Activated naive CD4-positive, alpha-beta T cell treated with anti-CD3 and anti-CD28 coated beads for 36 hours (primary cell): ENCODE measurements around the gene PRLH. TPM values are rescaled to one million over a fixed set of nuclear protein-coding genes. Genes with fewer than 3 reads are reported as not detected.
A peak's percentile ranks its signal among the peaks of the same experiment; 100 is the strongest.
"Not testable (repeated sequence)": the region's sequence is repeated elsewhere in the genome, so short reads cannot be mapped to it uniquely, and the experiment has no call there.

Source experiments
- CTCF ChIA-PET: fragments of 350-600 bp; sonication (Branson Sonifier 250); formaldehyde crosslinking; loops from one replicate; lab custom pipeline; 2021; ENCODE audit warnings: antibody characterized with exemption; lab: Charles Lee
- DNase-seq: peaks from one replicate; pipeline ENCODE4 v3.0.0-alpha.2; 2020
- H3K27ac Mint-ChIP-seq: one replicate; pipeline ENCODE4 v1.8.0; 2021; ENCODE audit warnings: mild to moderate bottlenecking, mixed read lengths
- H3K27me3 Mint-ChIP-seq: one replicate; pipeline ENCODE4 v1.8.0; 2021; ENCODE audit warnings: low read depth, mixed read lengths
- H3K36me3 Mint-ChIP-seq: one replicate; pipeline ENCODE4 v1.8.0; 2021; ENCODE audit warnings: low read depth, mixed read lengths
- H3K4me1 Mint-ChIP-seq: one replicate; pipeline ENCODE4 v1.8.0; 2021; ENCODE audit warnings: low read depth, mixed read lengths
- H3K4me3 Mint-ChIP-seq: one replicate; pipeline ENCODE4 v1.8.0; 2021; ENCODE audit warnings: mild to moderate bottlenecking, moderate library complexity, mixed read lengths
- H3K9me3 Mint-ChIP-seq: one replicate; pipeline ENCODE4 v1.8.0; 2021; ENCODE audit warnings: mixed read lengths
- intact Hi-C: fragments of 100-400 bp; cut with micrococcal nuclease; formaldehyde crosslinking; loops from one replicate; pipeline ENCODE4 v1.15.1; 2023
- total RNA-seq, 2 experiments: library from RNA; stranded (reverse); gene quantifications; one replicate each; pipeline ENCODE4 v1.2.3, GENCODE V29; 2021

Gene PRLH
- total RNA-seq, 2 experiments from 2014 or later, result not detected

DNA sequence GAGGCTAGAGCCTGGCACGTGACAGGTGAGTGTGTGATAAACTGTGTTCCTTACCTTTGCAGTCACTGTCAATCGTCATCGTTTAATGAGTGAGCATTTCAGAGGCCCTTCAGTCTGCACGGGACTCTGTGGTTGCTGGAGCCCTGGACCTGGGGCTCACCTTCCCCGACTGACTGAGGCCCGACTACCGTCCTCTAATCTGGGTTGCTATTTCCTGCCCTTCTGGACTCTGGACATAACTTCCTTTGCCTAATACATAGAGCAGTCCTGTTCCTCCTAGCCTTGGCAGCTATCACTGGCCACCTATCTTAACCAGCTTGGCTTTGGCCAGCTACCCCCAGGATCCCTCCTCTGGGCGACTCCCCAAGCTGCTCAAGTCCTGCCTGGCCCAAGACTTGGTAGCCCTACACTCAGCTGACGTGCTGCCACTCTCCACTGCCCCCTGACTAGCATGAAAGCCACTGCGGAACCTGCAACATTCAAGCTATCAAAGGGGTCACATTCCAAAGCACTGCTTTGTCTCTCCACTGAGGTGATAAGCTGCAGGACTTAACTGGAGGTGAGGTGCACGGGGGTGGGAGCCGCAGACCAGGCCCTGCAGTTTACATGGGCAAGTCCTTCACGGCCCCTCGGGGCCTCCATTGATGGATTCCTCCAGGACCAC is 35.2 kb downstream of the PRLH start:
- Mint-ChIP-seq H3K4me3 (no peak overlapping the region), H3K36me3 (no peaks in the 10 kb centered on the region), H3K4me1 (peaks cover 22% of the 10 kb centered on the region), H3K9me3 (no peaks in the 10 kb centered on the region), H3K27ac (peak overlapping the region; percentile 10), H3K27me3 (no peaks in the 10 kb centered on the region)
- CTCF ChIA-PET, result interaction anchor here (1.2 to 1.6 kb wide), 3 partner anchors 16 to 143 kb away, joined by 4 to 5 read pairs (median 4); no protein-coding TSS in a partner anchor
- intact Hi-C loops, result loop anchor here (2.0 kb wide), 1 partner anchor 71 kb away; no protein-coding TSS in a partner anchor
- no peak for DNase-seq

DNA sequence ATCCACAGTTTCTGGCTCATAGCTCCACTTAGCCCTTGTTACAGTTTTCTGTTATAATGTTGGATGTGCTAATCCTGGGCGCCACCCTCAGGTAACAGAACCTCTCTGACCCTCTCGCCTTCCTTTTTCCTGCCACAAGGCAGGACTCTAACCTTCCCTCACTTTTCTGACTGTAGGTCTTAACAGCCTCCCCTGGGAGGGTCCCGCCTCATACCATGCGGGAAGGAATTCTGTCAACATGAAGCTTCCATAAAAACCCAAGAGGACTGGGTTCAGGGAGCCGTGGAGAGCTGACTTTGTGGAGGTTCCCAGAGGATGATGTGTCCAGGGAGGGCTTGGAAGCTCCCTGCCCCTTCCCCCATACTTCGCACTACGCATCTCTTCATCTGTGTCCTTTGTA is 36.0 kb downstream of the PRLH start:
- Mint-ChIP-seq H3K4me1 (peaks cover 22% of the 10 kb centered on the region), H3K27ac (no peak overlapping the region), H3K36me3 (no peaks in the 10 kb centered on the region), H3K27me3 (no peaks in the 10 kb centered on the region), H3K9me3 (no peaks in the 10 kb centered on the region), H3K4me3 (no peak overlapping the region)
- CTCF ChIA-PET, result interaction anchor here (1.1 to 1.6 kb wide), 3 partner anchors 17 to 142 kb away, joined by 3 to 4 read pairs (median 4); no protein-coding TSS in a partner anchor
- no peak for DNase-seq
- intact Hi-C loops, result loop anchor here (2.0 kb wide), 1 partner anchor 70 kb away; no protein-coding TSS in a partner anchor

DNA sequence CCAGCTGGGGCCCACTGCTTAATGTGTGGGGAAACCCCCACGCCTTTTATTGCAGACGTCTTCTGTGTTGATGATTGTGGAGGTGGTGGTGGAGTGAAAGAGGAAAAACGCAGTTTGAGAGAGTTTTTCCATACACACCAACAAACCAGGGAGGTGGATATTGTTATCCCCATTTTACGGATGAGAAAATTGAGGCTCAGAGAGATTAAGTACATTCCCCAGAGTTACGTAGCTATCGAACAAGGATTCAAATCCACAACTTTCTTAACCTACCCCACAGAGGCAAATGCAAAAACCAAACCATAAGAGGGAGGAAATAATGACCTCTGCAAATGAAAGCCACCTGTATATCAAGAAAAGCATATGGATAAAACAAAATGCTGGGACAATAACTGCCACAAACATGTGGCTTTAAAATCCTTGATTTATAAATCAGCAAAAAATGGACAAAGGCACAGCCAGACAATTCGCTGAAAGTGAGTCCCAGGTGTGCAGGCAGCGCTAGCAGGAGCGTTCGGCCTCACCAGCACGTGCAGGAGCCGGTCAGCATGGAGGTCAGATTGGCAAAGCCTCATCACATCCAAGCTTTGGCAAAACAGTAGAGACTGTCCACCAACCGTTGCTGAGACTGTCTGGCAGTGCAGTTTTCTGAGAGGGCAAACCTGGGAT is 36.8 kb downstream of the PRLH start:
- Mint-ChIP-seq H3K4me1 (peaks cover 21% of the 10 kb centered on the region), H3K27me3 (no peaks in the 10 kb centered on the region), H3K36me3 (no peaks in the 10 kb centered on the region), H3K27ac (peak overlapping the region; percentile 68), H3K9me3 (no peaks in the 10 kb centered on the region), H3K4me3 (no peak overlapping the region)
- CTCF ChIA-PET, result interaction anchor here (1.1 to 1.5 kb wide), 2 partner anchors 22 to 141 kb away, joined by 3 to 4 read pairs; no protein-coding TSS in a partner anchor
- DNase-seq, result no peak
- intact Hi-C loops, result loop anchor here (1.0 to 2.0 kb wide), 4 partner anchors 22 to 162 kb away; no protein-coding TSS in a partner anchor

DNA sequence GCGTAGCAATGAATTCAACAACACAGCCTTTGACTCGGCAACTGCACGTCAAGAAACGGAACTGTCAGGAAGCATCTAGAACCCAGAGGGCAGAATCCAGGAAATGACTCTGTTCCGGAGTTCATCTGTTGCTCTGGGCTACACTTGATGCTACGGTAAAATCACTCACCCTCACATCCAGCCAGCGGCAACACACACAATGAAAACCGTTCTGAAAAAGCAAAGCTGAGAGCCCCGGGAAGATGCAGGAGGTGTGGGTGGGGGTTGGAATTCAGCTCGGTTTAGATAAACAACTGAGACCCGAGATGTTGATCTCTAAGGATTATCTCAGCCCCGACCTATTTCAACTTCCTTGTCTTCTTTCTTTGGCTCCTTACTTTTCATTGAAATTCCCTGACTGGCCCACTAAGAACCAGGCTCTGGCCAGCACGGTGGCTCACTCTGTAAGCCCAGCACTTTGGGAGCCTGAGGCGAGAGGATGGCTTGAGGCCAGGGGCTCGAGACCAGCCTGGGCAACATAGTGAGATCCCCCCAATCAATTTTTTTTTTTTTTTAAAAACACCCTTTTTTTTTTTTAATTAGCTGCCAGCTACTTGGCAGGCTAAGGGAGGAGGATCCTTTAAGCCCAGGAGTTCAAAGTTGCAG is 37.5 kb downstream of the PRLH start:
- intact Hi-C loops, result loop anchor here (1.0 to 2.0 kb wide), 4 partner anchors 23 to 163 kb away; no protein-coding TSS in a partner anchor
- CTCF ChIA-PET, result interaction anchor here (1.5 kb wide), 1 partner anchor 141 kb away, joined by 4 read pairs; no protein-coding TSS in a partner anchor
- peaks cover 18% of the 10 kb centered on the region for H3K4me1 Mint-ChIP-seq

DNA sequence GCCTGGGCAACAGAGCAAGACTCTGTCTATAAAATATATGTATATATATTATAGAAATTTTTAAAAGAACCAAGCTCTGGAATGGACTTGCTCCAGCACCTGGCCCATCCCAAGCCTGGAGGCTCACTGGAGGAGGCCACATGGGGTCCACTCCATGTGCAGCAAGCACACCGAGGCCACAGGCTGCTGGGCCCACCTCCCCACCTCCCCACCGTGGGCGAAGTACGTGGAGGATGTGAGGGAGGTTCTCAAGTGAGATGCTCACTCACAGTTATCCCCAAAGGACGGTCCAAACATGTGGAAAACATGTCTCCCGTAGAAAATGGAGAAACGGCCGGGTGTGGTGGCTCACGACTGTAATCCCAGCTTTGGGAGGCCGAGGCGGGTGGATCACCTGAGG is 38.0 kb downstream of the PRLH start:
- CTCF ChIA-PET, result interaction anchor here (1.5 kb wide), 2 partner anchors 32 to 141 kb away, joined by 4 read pairs; no protein-coding TSS in a partner anchor
- intact Hi-C loops, result no loop called here
- H3K9me3 Mint-ChIP-seq, result no peaks in the 10 kb centered on the region

More for the DNA sequence above, 37.5 kb downstream of the PRLH start:
- Mint-ChIP-seq H3K36me3 (no peaks in the 10 kb centered on the region), H3K9me3 (no peaks in the 10 kb centered on the region), H3K4me3 (peak overlapping the region; percentile 20), H3K27ac (peak overlapping the region; percentile 68), H3K27me3 (no peaks in the 10 kb centered on the region)
- DNase-seq, result peak; percentile 82

DNA sequence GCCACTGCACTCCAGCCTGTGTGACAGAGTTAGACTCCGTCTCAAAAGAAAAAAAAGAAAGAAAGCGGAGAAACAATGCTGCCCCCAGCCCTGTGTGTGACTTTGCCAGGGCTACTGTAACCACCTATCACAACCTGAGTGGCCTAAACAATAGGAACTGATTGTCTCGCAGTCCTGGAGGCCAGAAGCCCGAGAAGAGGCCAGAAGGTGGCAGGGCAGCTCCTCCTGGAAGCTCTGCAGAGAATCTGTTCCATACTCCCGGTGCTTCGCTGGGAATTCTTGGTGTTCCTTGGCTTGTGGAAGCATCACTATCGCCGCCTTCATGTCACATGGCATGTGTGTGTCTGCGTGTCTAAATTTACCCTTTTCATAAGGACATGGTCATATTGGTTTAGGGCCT is 38.6 kb downstream of the PRLH start:
- CTCF ChIA-PET, result interaction anchor here (1.5 kb wide), 2 partner anchors 33 to 140 kb away, joined by 4 read pairs; no protein-coding TSS in a partner anchor
- intact Hi-C loops, result no loop called here
- no peaks in the 10 kb centered on the region for H3K9me3 Mint-ChIP-seq
- no peak overlapping the region for H3K4me3 Mint-ChIP-seq
- peak overlapping the region; percentile 29 for H3K27ac Mint-ChIP-seq
- no peaks in the 10 kb centered on the region for H3K36me3 Mint-ChIP-seq
- no peaks in the 10 kb centered on the region for H3K27me3 Mint-ChIP-seq
- peaks cover 18% of the 10 kb centered on the region for H3K4me1 Mint-ChIP-seq
- no peak for DNase-seq

More for the DNA sequence above, 38.0 kb downstream of the PRLH start:
- Mint-ChIP-seq H3K27ac (no peak overlapping the region), H3K4me3 (no peak overlapping the region), H3K27me3 (no peaks in the 10 kb centered on the region), H3K36me3 (no peaks in the 10 kb centered on the region), H3K4me1 (peaks cover 18% of the 10 kb centered on the region)
- no peak for DNase-seq

DNA sequence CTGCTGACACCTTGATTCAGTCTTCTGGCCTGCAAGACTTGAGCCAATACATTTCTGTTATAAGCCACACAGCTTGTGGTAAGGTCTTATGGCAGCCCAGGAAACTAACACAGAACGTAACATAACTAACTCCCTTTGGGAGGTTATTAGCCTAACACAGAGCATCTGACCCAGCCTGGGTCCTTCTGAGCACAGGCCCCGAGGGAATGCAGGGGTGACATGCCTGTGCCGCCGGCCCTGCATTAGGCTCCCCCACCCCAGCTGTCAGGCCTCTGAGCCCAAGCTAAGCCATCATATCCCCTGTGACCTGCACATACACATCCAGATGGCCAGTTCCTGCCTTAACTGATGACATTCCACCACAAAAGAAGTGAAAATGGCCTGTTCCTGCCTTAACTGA is 40.1 kb downstream of the PRLH start:
- intact Hi-C loops, H3K36me3 Mint-ChIP-seq, CTCF ChIA-PET, H3K27me3 Mint-ChIP-seq, DNase-seq, H3K4me3 Mint-ChIP-seq, H3K9me3 Mint-ChIP-seq, H3K27ac Mint-ChIP-seq: not testable (repeated sequence)
- peaks cover 18% of the 10 kb centered on the region for H3K4me1 Mint-ChIP-seq

DNA sequence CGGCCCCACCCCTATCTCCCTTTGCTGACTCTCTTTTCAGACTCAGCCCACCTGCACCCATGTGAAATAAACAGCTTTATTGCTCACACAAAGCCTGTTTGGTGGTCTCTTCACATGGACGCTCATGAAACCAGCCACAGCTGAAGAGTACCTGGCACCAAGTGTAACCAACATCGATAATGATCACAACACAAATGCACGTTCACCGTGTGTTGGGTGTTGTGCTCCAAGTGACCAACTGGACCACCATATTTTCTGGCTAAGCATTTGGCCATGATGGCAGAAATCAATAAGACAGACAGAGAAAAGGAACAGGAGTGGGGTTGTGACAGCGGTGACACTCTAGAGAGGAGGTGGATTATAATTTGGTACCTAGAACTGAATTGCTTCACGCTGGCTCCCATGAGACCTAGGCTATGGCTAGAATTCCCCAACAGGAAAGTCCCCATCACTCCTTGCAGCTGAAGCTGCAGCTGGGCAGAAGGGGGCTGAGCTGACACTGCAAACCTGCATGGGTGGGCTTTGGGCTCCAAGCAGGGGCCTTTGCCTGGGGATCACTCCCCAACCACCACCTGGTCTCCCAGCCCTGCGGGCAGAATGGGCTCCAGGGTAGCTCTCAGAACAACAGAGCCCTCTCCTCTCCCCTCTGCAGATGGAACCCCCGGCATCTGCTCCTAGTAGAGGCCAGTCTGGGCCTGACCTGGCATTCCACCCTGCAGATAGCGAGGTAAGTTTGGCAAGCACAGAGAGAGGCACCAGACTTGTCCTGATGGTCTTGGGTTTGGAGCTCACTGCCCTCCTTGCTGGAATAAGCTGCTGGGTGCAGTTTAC is 46.4 kb downstream of the PRLH start:
- no peaks in the 10 kb centered on the region for H3K27me3 Mint-ChIP-seq
- no peak overlapping the region for H3K27ac Mint-ChIP-seq
- no peaks in the 10 kb centered on the region for H3K36me3 Mint-ChIP-seq
- CTCF ChIA-PET, result no interaction called here
- no peaks in the 10 kb centered on the region for H3K9me3 Mint-ChIP-seq
- H3K4me1 Mint-ChIP-seq, result peaks cover 21% of the 10 kb centered on the region
- intact Hi-C loops, result no loop called here
- no peak overlapping the region for H3K4me3 Mint-ChIP-seq
- no peak for DNase-seq

DNA sequence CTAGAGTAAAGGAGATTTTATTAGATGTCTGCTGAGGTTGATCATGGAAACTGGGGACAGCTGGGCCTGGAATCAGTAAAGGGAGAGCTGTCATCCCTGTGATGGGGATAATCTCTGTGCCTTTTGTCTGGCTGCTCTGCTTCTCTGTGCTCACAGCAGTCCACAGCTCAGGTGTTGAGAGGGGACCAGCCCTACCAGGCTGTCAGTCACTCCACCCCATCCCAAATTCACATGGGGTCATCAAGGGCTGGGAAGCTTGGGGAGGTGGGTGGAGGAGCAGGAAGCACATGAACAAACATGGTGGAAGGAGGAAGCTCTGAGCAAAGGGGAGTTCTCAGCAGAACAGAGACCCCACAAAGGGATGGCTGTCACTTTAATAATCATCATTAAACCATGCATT is 47.3 kb downstream of the PRLH start:
- CTCF ChIA-PET, result no interaction called here
- H3K36me3 Mint-ChIP-seq, result no peaks in the 10 kb centered on the region
- no peak overlapping the region for H3K27ac Mint-ChIP-seq
- peaks cover 29% of the 10 kb centered on the region for H3K4me1 Mint-ChIP-seq
- intact Hi-C loops, result no loop called here
- no peak overlapping the region for H3K4me3 Mint-ChIP-seq
- no peaks in the 10 kb centered on the region for H3K27me3 Mint-ChIP-seq
- no peaks in the 10 kb centered on the region for H3K9me3 Mint-ChIP-seq
- no peak for DNase-seq

DNA sequence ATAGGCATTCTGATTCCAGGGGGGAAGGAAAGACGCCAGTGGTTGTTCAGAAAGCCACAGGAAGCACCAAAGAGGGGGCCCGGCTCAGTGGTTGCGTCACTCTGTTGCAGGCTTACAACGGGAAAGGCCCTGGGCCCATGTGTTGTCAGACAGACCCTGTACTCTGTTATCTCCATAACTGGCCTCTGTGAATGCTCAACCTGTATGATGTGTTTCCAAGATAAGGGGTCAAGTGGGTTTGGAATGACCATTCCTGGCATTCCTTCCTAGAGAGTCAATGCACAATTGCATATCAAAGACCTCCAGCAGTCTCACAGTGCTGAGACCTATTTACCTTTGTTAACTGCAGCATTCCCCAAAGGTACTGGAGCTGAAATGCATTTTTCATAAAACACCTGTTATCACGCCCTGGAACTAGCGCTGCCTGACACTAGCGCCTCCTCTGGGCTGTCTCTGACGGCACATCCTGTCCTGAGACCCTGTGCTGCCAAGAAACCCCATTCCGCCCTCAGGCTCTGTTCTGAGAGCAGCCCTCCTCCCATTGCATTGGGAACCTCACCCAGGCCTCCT is 47.9 kb downstream of the PRLH start:
- intact Hi-C loops, result no loop called here
- H3K4me3 Mint-ChIP-seq, result no peak overlapping the region
- no peak overlapping the region for H3K27ac Mint-ChIP-seq
- no peak for DNase-seq
- H3K36me3 Mint-ChIP-seq, result no peaks in the 10 kb centered on the region
- no peaks in the 10 kb centered on the region for H3K27me3 Mint-ChIP-seq
- H3K9me3 Mint-ChIP-seq, result no peaks in the 10 kb centered on the region
- peaks cover 30% of the 10 kb centered on the region for H3K4me1 Mint-ChIP-seq
- CTCF ChIA-PET, result interaction anchor here (1.2 kb wide), 1 partner anchor 61 kb away, joined by 3 read pairs; no protein-coding TSS in a partner anchor

DNA sequence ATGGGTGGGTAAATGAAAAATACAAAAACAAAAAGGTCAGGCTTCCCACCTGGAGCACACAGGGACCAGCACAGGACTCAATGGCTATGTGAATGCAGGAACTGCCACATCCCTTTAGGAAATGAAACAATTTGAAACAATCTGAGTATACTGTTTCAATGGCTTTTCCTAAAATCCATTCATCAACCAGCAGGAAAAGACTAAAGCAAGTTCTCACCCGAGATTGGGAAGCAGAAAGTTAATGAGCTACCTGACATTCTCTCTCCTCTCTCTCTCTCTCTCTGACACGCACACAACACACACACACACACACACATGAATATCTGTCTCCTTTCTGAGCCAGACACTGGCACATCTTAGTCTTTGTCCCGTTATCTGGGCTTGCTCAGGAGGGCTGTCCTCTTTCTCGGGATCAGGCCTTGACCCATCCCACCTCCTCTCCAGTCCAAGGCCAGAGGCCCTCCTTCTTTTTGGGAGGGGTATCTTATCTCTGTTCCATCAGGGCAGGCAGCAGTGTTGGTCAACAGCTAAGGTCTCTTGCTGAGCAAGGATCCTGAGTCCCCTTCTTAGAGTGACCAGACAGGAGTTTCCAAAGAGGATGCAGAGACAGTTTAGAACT is 49.4 kb downstream of the PRLH start:
- DNase-seq, result no peak
- H3K27me3 Mint-ChIP-seq, result no peaks in the 10 kb centered on the region
- no peaks in the 10 kb centered on the region for H3K36me3 Mint-ChIP-seq
- intact Hi-C loops, result no loop called here
- no peak overlapping the region for H3K4me3 Mint-ChIP-seq
- no peaks in the 10 kb centered on the region for H3K9me3 Mint-ChIP-seq
- H3K27ac Mint-ChIP-seq, result no peak overlapping the region
- CTCF ChIA-PET, result interaction anchor here (0.9 to 1.2 kb wide), 3 partner anchors 15 to 59 kb away, joined by 3 read pairs; no protein-coding TSS in a partner anchor
- H3K4me1 Mint-ChIP-seq, result peaks cover 30% of the 10 kb centered on the region
